ENCODE results near the gene MMP15. TPM values are rescaled to one million over a fixed set of nuclear protein-coding genes. Genes with fewer than 3 reads are reported as not detected.

MMP15 gene
- total RNA-seq, 1 experiment from 2014 or later, result 4.5 TPM

- Histone ChIP-seq H3K36me3 (ENCODE audit: insufficient read depth, low read length, poor library complexity, severe bottlenecking) (no peaks in the 10 kb centered on the region), H3K9me3 (ENCODE audit: low read depth, low read length, poor library complexity, severe bottlenecking) (no peaks in the 10 kb centered on the region), H3K27me3 (replicated peaks; ENCODE audit: insufficient read depth, low read depth, low read length, poor library complexity) (no peaks in the 10 kb centered on the region), H3K4me1 (ENCODE audit: insufficient read depth, low read length, poor library complexity, severe bottlenecking) (no peaks in the 10 kb centered on the region), H3K27ac (ENCODE audit: low read depth, low read length, poor library complexity, severe bottlenecking) (no peak overlapping the region), H3K4me3 (ENCODE audit: low read depth, low read length, poor library complexity, severe bottlenecking) (no peak overlapping the region)
- intact Hi-C loops (cut with micrococcal nuclease; ENCODE audit: unreplicated experiment), result no loop called here
- BruUV-seq (replicated peaks), result no TSS peak
- TF ChIP-seq EZH2 (IDR thresholded peaks at IDR 0.05; ENCODE audit: borderline replicate concordance, low read depth, low read length, poor library complexity, severe bottlenecking), result no peak
- TF ChIP-seq CTCF (conservative IDR thresholded peaks at IDR 0.05; ENCODE audit: low read depth, low read length), result no peak
- ChIA-PET CTCF (no interaction called here), POLR2A (ENCODE audit: low non-redundant PET) (interaction anchor here (0.6 kb wide), 1 partner anchor 21 kb away, joined by 4 read pairs; no protein-coding TSS in a partner anchor)
- DNase-seq (ENCODE audit: low spot score), result no peak
Observed at GRCh38 chr16:58032710-58033293, 7.2 kb downstream of the MMP15 start.

- Histone ChIP-seq H3K4me3 (ENCODE audit: low read depth, low read length, poor library complexity, severe bottlenecking) (no peak overlapping the region), H3K27ac (ENCODE audit: low read depth, low read length, poor library complexity, severe bottlenecking) (no peak overlapping the region), H3K36me3 (ENCODE audit: insufficient read depth, low read length, poor library complexity, severe bottlenecking) (no peaks in the 10 kb centered on the region), H3K27me3 (replicated peaks; ENCODE audit: insufficient read depth, low read depth, low read length, poor library complexity) (no peaks in the 10 kb centered on the region), H3K4me1 (ENCODE audit: insufficient read depth, low read length, poor library complexity, severe bottlenecking) (no peaks in the 10 kb centered on the region), H3K9me3 (ENCODE audit: low read depth, low read length, poor library complexity, severe bottlenecking) (no peaks in the 10 kb centered on the region)
- intact Hi-C loops (cut with micrococcal nuclease; ENCODE audit: unreplicated experiment), result no loop called here
- POLR2A ChIA-PET (ENCODE audit: low non-redundant PET), result no interaction called here
- BruUV-seq (replicated peaks), result no TSS peak
- CTCF ChIA-PET, result interaction anchor here (0.6 to 1.1 kb wide), 2 partner anchors 15 to 114 kb away, joined by 5 to 6 read pairs; no protein-coding TSS in a partner anchor
- no peak for DNase-seq (ENCODE audit: low spot score)
- TF ChIP-seq CTCF (conservative IDR thresholded peaks at IDR 0.05; ENCODE audit: low read depth, low read length), result no peak
- TF ChIP-seq EZH2 (IDR thresholded peaks at IDR 0.05; ENCODE audit: borderline replicate concordance, low read depth, low read length, poor library complexity, severe bottlenecking), result no peak
Observed at GRCh38 chr16:58034128-58034685, 8.7 kb downstream of the MMP15 start.

- TF ChIP-seq CTCF (conservative IDR thresholded peaks at IDR 0.05; ENCODE audit: low read depth, low read length), result no peak
- no peak for TF ChIP-seq EZH2 (IDR thresholded peaks at IDR 0.05; ENCODE audit: borderline replicate concordance, low read depth, low read length, poor library complexity, severe bottlenecking)
- Histone ChIP-seq H3K4me3 (ENCODE audit: low read depth, low read length, poor library complexity, severe bottlenecking) (no peak overlapping the region), H3K36me3 (ENCODE audit: insufficient read depth, low read length, poor library complexity, severe bottlenecking) (no peaks in the 10 kb centered on the region), H3K27me3 (replicated peaks; ENCODE audit: insufficient read depth, low read depth, low read length, poor library complexity) (no peaks in the 10 kb centered on the region), H3K4me1 (ENCODE audit: insufficient read depth, low read length, poor library complexity, severe bottlenecking) (no peaks in the 10 kb centered on the region), H3K9me3 (ENCODE audit: low read depth, low read length, poor library complexity, severe bottlenecking) (no peaks in the 10 kb centered on the region), H3K27ac (ENCODE audit: low read depth, low read length, poor library complexity, severe bottlenecking) (no peak overlapping the region)
- DNase-seq (ENCODE audit: low spot score), result no peak
- CTCF ChIA-PET, result interaction anchor here (0.6 to 1.1 kb wide), 2 partner anchors 15 to 115 kb away, joined by 5 to 6 read pairs; no protein-coding TSS in a partner anchor
- POLR2A ChIA-PET (ENCODE audit: low non-redundant PET), result no interaction called here
- intact Hi-C loops (cut with micrococcal nuclease; ENCODE audit: unreplicated experiment), result no loop called here
- no TSS peak for BruUV-seq (replicated peaks)
Observed at GRCh38 chr16:58034774-58035173, 9.2 kb downstream of the MMP15 start.
